GM04504 (cell line): ENCODE results near the gene KRTAP5-8.
"Not testable (repeated sequence)": the region's sequence is repeated elsewhere in the genome, so short reads cannot be mapped to it uniquely, and the experiment has no call there.

Source experiments
- DNase-seq: peaks from one replicate; pipeline ENCODE4 v3.0.0-alpha.2; 2012; ENCODE audit warnings: low read depth

Gene KRTAP5-8

DNA sequence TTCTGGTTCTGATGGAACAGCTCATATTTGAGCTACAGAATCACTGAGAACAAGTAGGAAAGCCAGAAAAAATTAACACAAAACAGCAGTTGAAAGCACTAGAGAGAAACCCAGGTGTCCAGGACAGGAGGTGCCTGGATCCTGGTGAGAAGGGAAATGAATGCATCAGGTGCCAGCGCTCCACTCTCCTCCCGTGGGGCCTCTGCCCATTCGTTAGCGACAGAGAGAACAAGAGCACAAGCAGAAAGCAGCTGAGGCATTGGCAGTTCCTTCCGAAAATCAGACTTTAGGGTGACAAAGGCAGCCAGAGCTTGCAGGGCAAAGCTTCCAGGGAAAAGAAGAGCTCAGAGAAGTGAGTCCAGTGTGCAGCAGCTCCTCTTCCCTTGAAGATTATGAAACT is 30.7 kb upstream of the KRTAP5-8 start:
- DNase-seq, result no peak

DNA sequence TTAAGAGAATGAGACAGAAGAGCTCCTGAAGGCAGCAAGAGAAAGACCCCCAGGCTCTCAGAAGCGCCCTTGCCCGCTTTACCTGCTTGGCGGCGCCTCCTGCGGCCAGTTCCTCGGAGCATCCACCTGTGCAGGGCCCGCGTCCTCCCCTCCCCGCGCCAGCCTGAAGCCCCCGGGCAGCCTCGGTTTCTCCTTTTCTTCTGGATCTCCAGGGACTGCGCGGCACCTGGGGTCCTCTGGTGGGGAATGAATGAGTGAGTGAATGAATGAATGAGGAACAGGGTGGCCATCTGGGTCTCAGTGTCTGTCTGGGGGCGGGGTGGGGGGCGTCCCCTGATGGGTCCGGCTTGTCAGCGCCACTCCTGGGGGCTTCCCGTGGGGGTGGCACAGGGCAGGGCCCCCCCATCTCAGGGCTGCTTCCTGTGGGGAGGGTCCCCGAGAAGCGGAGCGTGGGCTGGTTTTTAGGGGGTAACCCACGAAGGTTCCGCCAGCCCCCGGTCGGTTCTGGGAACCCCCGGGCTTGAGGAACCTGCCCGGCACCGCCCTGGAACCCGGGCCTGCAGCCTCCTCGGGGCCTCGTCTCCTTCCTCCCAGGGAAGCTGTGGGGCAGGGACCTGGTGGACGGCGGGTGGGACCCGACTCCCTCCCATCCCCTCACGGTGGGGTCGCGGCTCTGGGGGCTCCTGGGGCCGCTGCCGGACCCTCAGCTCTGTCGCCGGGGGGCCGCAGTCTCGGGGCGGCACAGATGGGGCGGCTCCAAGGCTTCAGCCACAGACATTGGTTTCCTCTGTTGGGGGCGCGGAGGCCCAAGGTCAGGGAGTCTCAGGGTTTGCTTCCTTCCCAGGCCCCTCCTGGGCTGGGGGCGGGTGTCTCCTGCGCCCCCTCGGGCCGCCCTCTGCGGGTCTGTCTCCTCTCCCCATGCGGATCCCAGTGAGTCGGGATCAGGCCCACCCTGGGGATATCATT is 19.0 kb upstream of the KRTAP5-8 start:
- DNase-seq, result no peak

- DNase-seq, result no peak
Observed at GRCh38 chr11:71519546-71519945, 18.3 kb upstream of the KRTAP5-8 start.

DNA sequence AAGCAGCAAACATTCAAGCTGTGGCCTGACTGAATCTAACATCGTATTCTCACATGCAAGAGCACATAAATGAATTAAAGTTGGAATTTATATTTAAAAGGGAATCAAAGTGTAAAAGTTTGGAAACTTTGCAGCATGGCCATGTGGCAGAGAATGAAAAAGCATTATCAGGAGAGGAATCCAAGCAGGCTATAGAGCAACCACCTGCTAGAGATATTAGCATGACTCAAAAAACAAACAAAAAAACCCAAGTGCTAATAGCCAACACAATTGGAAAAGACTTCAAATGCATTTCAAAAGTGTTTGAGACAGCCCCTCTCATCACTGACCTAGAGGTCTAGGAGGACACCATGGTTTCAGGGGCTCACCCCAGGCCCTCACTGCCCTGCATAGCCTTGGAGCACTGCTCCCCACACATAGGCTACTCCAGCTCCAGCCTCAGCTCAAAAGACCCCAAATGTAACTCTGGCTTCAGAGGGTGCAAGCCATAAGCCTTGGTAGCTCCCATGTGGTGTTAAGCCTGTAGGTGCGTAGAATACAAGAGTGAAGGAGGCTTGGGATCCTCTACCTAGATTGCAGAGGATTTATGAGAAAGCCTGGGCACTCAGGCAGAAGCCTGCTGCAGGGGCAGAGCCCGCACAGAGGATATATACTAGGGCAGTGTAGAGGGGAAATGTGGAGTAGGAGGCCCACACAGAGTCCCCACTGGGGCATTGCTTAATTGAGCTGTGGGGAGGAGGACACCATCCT is 12.5 kb upstream of the KRTAP5-8 start:
- no peak for DNase-seq

- no peak for DNase-seq
Observed at GRCh38 chr11:71525938-71526495, 11.8 kb upstream of the KRTAP5-8 start.

- not testable (repeated sequence) for DNase-seq
Observed at GRCh38 chr11:71526796-71527575, 10.8 kb upstream of the KRTAP5-8 start, which contains the start of gene KRTAP5-7. TSS of gene KRTAP5-7 (plus strand) at chr11:71527267. CDS start at chr11:71527301, 34 bp downstream.

DNA sequence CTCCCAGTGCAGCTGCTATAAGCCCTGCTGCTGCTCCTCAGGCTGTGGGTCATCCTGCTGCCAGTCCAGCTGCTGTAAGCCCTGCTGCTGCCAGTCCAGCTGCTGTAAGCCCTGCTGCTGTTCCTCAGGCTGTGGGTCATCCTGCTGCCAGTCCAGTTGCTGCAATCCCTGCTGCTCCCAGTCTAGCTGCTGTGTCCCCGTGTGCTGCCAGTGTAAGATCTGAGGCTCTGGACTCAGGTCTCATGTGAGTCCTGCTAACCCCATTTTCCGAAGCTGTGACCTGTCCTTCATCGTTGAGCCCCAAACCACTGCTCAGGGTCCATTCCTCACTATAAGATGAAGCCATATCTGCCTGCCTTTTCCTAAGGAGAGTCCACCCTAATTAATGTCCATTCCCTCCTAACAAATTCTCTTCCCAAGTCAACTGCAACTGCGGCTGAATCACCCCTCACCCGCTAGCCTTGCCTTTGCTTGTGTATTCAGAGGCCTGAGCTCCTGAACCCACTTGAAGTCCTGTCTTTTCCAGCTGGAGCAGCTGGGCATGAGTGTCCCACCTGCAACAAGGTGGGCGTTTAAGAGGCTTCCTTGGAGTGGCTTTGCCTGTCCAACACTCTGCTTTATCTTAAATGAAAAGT is 10.1 kb upstream of the KRTAP5-8 start:
- DNase-seq, result no peak

- DNase-seq, result no peak
Observed at GRCh38 chr11:71530602-71531001, 7.2 kb upstream of the KRTAP5-8 start.

GRCh38 chr11:71532036-71532610 is 5.7 kb upstream of the KRTAP5-8 start:
- DNase-seq, result no peak

GRCh38 chr11:71534711-71535608 is 2.9 kb upstream of the KRTAP5-8 start:
- DNase-seq, result not testable (repeated sequence)

- no peak for DNase-seq
Observed at GRCh38 chr11:71535825-71536224, 2.0 kb upstream of the KRTAP5-8 start.

- DNase-seq, result no peak
Observed at GRCh38 chr11:71537537-71537936, 288 bp upstream of the KRTAP5-8 start.

DNA sequence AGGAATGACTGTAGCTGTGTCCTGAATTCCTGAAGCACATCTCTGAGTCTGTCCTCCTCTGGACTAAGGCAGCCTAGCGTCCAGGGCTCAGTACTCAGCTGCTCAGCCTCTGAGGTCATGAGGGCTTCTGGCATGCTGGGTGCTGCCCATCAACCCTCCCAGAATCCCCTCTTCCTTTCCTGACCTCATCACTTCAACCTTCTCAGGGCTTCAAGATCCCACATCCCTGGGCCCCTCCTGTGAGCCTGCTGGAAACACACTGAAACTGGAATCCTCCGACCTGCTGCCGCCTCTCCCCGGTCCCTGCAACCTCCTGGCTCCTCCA is 803 bp downstream of the KRTAP5-8 start:
- no peak for DNase-seq

DNA sequence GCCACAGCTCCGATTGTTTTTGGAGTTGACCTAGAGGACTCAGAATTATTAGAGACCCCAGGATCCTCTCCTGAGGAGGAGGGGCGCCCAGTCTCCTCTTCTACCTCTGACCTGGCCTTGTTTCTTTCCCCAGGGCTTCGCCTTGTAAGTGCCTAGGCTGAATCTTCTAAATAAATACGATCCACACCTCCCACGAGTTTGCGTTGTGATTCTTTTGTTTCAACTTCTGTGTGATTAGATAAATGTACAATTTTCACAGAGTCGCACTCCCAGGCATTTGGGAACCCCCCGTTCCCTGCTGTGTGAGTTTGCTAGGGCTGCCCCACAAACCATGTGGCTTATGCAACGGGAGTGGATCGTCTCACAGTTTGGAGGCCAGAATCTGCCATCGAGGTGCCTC is 1.2 kb downstream of the KRTAP5-8 start:
- DNase-seq, result no peak

- DNase-seq, result not testable (repeated sequence)
Observed at GRCh38 chr11:71539971-71540370, 2.1 kb downstream of the KRTAP5-8 start.

- not testable (repeated sequence) for DNase-seq
Observed at GRCh38 chr11:71540521-71541304, 2.9 kb downstream of the KRTAP5-8 start.

- no peak for DNase-seq
Observed at GRCh38 chr11:71542382-71542781, 4.6 kb downstream of the KRTAP5-8 start.

- DNase-seq, result no peak
Observed at GRCh38 chr11:71542879-71543777, 5.3 kb downstream of the KRTAP5-8 start.
